Keratinocyte (primary cell): ENCODE data around the gene MGAT5. TPM values are rescaled to one million over a fixed set of nuclear protein-coding genes. Genes with fewer than 3 reads are reported as not detected.

Experiments
- DNase-seq: peaks from one replicate; pipeline ENCODE4 v3.0.0-alpha.2; 2011; ENCODE audit warnings: low read depth, missing footprints, low spot score
- FAIRE-seq: peaks from 2 replicates; lab custom pipeline; 2011; peaks lifted over from hg19 to GRCh38; lab: Jason Lieb, UNC
- H2AFZ ChIP-seq: 2 replicates; pipeline ENCODE4 v1.6.0; 2012; ENCODE audit warnings: low read length, control low read depth, inconsistent platforms; ENCODE audit not compliant: control insufficient read depth
- H3K27ac ChIP-seq: 2 replicates; pipeline ENCODE4 v1.5.1; 2011; ENCODE audit warnings: low read length; ENCODE audit not compliant: control insufficient read depth, insufficient read depth
- H3K27me3 ChIP-seq: 3 replicates; pipeline ENCODE4 v1.6.0; 2011; ENCODE audit warnings: low read length; ENCODE audit not compliant: control insufficient read depth, insufficient read depth; ENCODE audit errors: extremely low read depth
- H3K36me3 ChIP-seq, 2 experiments: 2 replicates in 1 of 2; 3 replicates in 1 of 2; pipeline ENCODE4 v1.5.1; 2011; ENCODE audit warnings: low read length in 2 of 2, mild to moderate bottlenecking in 1 of 2; ENCODE audit not compliant: control insufficient read depth in 2 of 2, insufficient read depth in 2 of 2; ENCODE audit errors: extremely low read depth in 1 of 2
- H3K4me1 ChIP-seq: 3 replicates; pipeline ENCODE4 v1.5.1; 2011; ENCODE audit warnings: low read length; ENCODE audit not compliant: control insufficient read depth, insufficient read depth; ENCODE audit errors: extremely low read depth
- H3K4me2 ChIP-seq: 3 replicates; pipeline ENCODE4 v1.6.0; 2011; ENCODE audit warnings: low read depth, low read length; ENCODE audit not compliant: control insufficient read depth, insufficient read depth; ENCODE audit errors: extremely low read depth
- H3K4me3 ChIP-seq, 3 experiments: fragments of 200-600 bp in 1 of 3; sonication (generic) in 1 of 3; 2 replicates in 2 of 3; 3 replicates in 1 of 3; pipeline ENCODE4 v1.5.1; 2011 to 2016; ENCODE audit warnings: low read length in 3 of 3, mild to moderate bottlenecking in 3 of 3, control low read depth in 2 of 3, inconsistent platforms in 1 of 3, low read depth in 1 of 3, mixed read lengths in 1 of 3, mixed run types in 1 of 3, moderate library complexity in 1 of 3; ENCODE audit not compliant: control insufficient read depth in 2 of 3, insufficient read depth in 2 of 3; ENCODE audit errors: extremely low read depth in 1 of 3
- H3K79me2 ChIP-seq: 2 replicates; pipeline ENCODE4 v1.6.0; 2012; ENCODE audit warnings: low read length; ENCODE audit not compliant: control insufficient read depth, insufficient read depth
- H3K9ac ChIP-seq: 3 replicates; pipeline ENCODE4 v1.6.0; 2011; ENCODE audit warnings: low read length; ENCODE audit not compliant: control insufficient read depth, insufficient read depth; ENCODE audit errors: extremely low read depth
- H3K9me1 ChIP-seq: 3 replicates; pipeline ENCODE4 v1.6.0; 2011; ENCODE audit warnings: low read length; ENCODE audit not compliant: control insufficient read depth, insufficient read depth; ENCODE audit errors: extremely low read depth
- H3K9me3 ChIP-seq: 2 replicates; pipeline ENCODE4 v1.5.1; 2012; ENCODE audit warnings: low read depth, low read length; ENCODE audit not compliant: control insufficient read depth
- H4K20me1 ChIP-seq: 3 replicates; pipeline ENCODE4 v1.6.0; 2011; ENCODE audit warnings: low read length; ENCODE audit not compliant: control insufficient read depth, insufficient read depth; ENCODE audit errors: extremely low read depth
- CTCF ChIP-seq, 3 experiments: IDR thresholded peaks in 1 of 3; conservative IDR thresholded peaks in 1 of 3; optimal IDR thresholded peaks in 1 of 3; 2 replicates in 2 of 3; 3 replicates in 1 of 3; pipeline versions ENCODE3 to v1.5.1; 2011; ENCODE audit warnings: low read length in 3 of 3, mild to moderate bottlenecking in 3 of 3, moderate library complexity in 2 of 3, control low read depth in 1 of 3, inconsistent platforms in 1 of 3; ENCODE audit not compliant: insufficient read depth in 2 of 3; ENCODE audit errors: extremely low read depth in 1 of 3
- EZH2 ChIP-seq: IDR thresholded peaks from one replicate; pipeline ENCODE4 v1.6.1; 2012; ENCODE audit warnings: inconsistent platforms, mild to moderate bottlenecking, low read length, moderate library complexity
- dilution Hi-C: fragments of 300-500 bp; cut with MboI; formaldehyde crosslinking; loops from one replicate; pipeline ENCODE4 v1.7.0; 2020; ENCODE audit warnings: low sequenced_read_pairs; ENCODE audit not compliant: extremely low pct_ligation_motif_present
- polyA plus RNA-seq, 5 experiments: library from polyadenylated mRNA; depleted of rRNA in 3 of 5; stranded (reverse) in 3 of 5; stranded (forward) in 1 of 5; unstranded in 1 of 5; fragments of >200 nt; gene quantifications; 1 replicate in 1 of 5; 2 replicates in 3 of 5; 3 replicates in 1 of 5; pipeline versions ENCODE4 v1.2.1 to v1.2.3, GENCODE V29; 2011 to 2012; ENCODE audit warnings: missing spikeins in 2 of 5, low read depth in 1 of 5, low replicate concordance in 1 of 5

MGAT5 gene
- polyA plus RNA-seq, 1 donor (not counting 4 experiments of a cell fraction or from before 2014, with no cell fraction given), result 23.0 TPM

- Histone ChIP-seq H3K9me1 (no peaks in the 10 kb centered on the region), H3K4me3 (no peak overlapping the region), H3K4me1 (peaks cover 18% of the 10 kb centered on the region), H3K36me3 (no peaks in the 10 kb centered on the region), H3K9ac (no peak overlapping the region), H3K9me3 (no peaks in the 10 kb centered on the region), H3K27me3 (no peaks in the 10 kb centered on the region), H2AFZ (no peak overlapping the region), H4K20me1 (peaks cover under 1% of the 10 kb centered on the region), H3K79me2 (peaks cover 26% of the 10 kb centered on the region), H3K27ac (no peak overlapping the region), H3K4me2 (no peak overlapping the region)
- FAIRE-seq (no peak), DNase-seq (no peak)
- no peak for TF ChIP-seq EZH2
- no peak for TF ChIP-seq CTCF (optimal IDR thresholded peaks at IDR 0.05 in 1 of 3, IDR thresholded peaks at IDR 0.05 in 1 of 3, conservative IDR thresholded peaks at IDR 0.05 in 1 of 3; ENCODE audit: extremely low read depth in 1 of 3, insufficient read depth in 2 of 3, low read length in 3 of 3)
- dilution Hi-C loops, result no loop called here
These were observed 23.0 kb upstream of the MGAT5 start for GRCh38 chr2:134230885-134231284.

- Histone ChIP-seq H2AFZ (no peak overlapping the region), H3K9me3 (no peaks in the 10 kb centered on the region), H3K4me1 (peaks cover 20% of the 10 kb centered on the region), H3K27ac (no peak overlapping the region), H3K9ac (no peak overlapping the region), H3K79me2 (peaks cover 25% of the 10 kb centered on the region), H3K36me3 (no peaks in the 10 kb centered on the region), H4K20me1 (no peaks in the 10 kb centered on the region), H3K4me2 (no peak overlapping the region), H3K4me3 (no peak overlapping the region), H3K27me3 (no peaks in the 10 kb centered on the region), H3K9me1 (no peaks in the 10 kb centered on the region)
- no peak for FAIRE-seq
- TF ChIP-seq EZH2 (no peak), CTCF (optimal IDR thresholded peaks at IDR 0.05 in 1 of 3, IDR thresholded peaks at IDR 0.05 in 1 of 3, conservative IDR thresholded peaks at IDR 0.05 in 1 of 3; ENCODE audit: extremely low read depth in 1 of 3, insufficient read depth in 2 of 3, low read length in 3 of 3) (no peak)
- DNase-seq, result no peak
- dilution Hi-C loops, result no loop called here
These were observed 22.4 kb upstream of the MGAT5 start for GRCh38 chr2:134231301-134231964.
